Activated naive CD4-positive, alpha-beta T cell treated with anti-CD3 and anti-CD28 coated beads for 36 hours (primary cell): Measurements from ENCODE around the gene YOD1. TPM values are rescaled to one million over a fixed set of nuclear protein-coding genes. Genes with fewer than 3 reads are reported as not detected.

Experiments used
- CTCF ChIA-PET: fragments of 350-600 bp; sonication (Branson Sonifier 250); formaldehyde crosslinking; loops from one replicate; lab custom pipeline; 2021; ENCODE audit warnings: antibody characterized with exemption; lab: Charles Lee
- DNase-seq: peaks from one replicate; pipeline ENCODE4 v3.0.0-alpha.2; 2020
- H3K27ac Mint-ChIP-seq: one replicate; pipeline ENCODE4 v1.8.0; 2021; ENCODE audit warnings: mild to moderate bottlenecking, mixed read lengths
- H3K27me3 Mint-ChIP-seq: one replicate; pipeline ENCODE4 v1.8.0; 2021; ENCODE audit warnings: low read depth, mixed read lengths
- H3K36me3 Mint-ChIP-seq: one replicate; pipeline ENCODE4 v1.8.0; 2021; ENCODE audit warnings: low read depth, mixed read lengths
- H3K4me1 Mint-ChIP-seq: one replicate; pipeline ENCODE4 v1.8.0; 2021; ENCODE audit warnings: low read depth, mixed read lengths
- H3K4me3 Mint-ChIP-seq: one replicate; pipeline ENCODE4 v1.8.0; 2021; ENCODE audit warnings: mild to moderate bottlenecking, moderate library complexity, mixed read lengths
- H3K9me3 Mint-ChIP-seq: one replicate; pipeline ENCODE4 v1.8.0; 2021; ENCODE audit warnings: mixed read lengths
- intact Hi-C: fragments of 100-400 bp; cut with micrococcal nuclease; formaldehyde crosslinking; loops from one replicate; pipeline ENCODE4 v1.15.1; 2023
- total RNA-seq, 2 experiments: library from RNA; stranded (reverse); gene quantifications; one replicate each; pipeline ENCODE4 v1.2.3, GENCODE V29; 2021

The YOD1 gene
- total RNA-seq, 2 experiments from 2014 or later: 8.6 to 8.8 TPM

DNA sequence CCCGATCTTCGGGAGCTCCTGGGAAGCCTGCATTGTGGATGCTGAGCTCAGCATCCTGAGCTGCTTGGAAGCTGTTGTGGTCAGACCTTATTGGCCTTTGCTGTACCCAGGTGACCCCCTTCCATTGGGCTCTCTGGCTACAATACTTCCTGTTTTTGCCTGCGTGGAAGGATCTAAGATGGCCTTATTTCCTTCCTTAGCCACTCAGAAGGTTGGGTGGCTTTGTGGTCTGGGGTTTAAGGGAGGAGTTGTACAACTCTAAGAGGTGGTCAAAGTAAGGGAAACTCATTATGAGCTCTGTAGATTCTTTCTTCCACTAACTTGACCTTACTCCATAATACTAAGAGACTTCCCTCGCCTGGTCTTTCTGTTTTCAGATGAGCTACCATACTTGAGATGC is 19.8 kb upstream of the YOD1 start:
- no peak overlapping the region for H3K4me3 Mint-ChIP-seq
- intact Hi-C loops: no loop called here
- H3K4me1 Mint-ChIP-seq: peaks cover 32% of the 10 kb centered on the region
- no peaks in the 10 kb centered on the region for H3K27me3 Mint-ChIP-seq
- CTCF ChIA-PET: interaction anchor here (0.8 to 2.6 kb wide), 9 partner anchors 9 to 609 kb away, joined by 3 to 12 read pairs (median 4); partner anchors contain the start of gene PFKFB2
- no peaks in the 10 kb centered on the region for H3K9me3 Mint-ChIP-seq
- H3K27ac Mint-ChIP-seq: no peak overlapping the region
- H3K36me3 Mint-ChIP-seq: peaks cover 2% of the 10 kb centered on the region
- DNase-seq: no peak

DNA sequence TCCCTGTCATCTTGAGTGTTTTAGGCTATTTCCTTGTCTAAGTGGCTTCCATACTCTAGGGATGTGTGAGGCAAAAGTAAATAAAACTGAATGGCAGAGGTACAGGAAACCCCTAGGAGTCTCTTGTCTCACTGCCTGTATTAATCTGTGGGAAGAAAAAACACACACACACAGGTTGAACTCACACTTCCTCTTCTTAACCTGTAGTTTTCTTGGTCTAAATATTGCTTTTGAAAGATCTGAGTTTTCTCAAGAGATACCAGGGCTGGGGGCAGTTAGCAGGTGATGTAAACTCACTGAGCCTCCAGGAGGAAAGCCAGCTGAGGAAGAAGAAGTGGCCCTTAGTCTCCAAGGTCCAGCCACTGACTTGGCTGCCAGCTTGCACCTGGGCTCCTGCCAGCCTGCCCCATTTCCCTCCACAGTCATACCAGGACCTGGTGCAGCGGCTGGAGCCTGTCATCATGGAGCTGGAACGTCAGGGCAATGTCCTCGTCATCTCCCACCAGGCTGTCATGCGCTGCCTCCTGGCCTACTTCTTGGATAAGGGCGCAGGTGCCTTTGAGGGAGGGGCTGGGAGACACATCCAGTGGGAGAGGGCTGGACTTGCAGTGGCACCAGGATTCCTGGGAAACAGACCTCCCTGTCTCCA is 19.0 kb upstream of the YOD1 start:
- H3K4me3 Mint-ChIP-seq: no peak overlapping the region
- intact Hi-C loops: no loop called here

DNA sequence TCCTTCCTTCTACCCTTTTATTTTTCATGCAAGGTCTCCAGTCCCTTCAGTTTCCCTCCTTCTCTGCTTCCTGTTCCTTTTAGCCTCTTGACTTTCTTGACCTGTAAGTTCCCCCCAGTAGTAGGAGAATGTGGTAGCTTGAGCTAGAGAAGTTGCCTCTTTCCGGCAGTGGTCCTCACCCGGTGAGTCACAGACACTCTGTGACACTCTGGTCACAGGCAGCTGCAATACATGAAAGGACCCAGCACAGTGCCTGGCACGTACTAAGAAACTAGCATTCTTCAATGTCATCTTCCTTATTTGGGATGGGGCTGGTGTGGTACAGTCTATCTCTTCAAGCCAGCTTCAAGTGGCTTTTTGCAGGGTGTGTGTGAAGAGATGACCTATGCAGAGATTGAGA is 18.1 kb upstream of the YOD1 start:
- H3K9me3 Mint-ChIP-seq: no peaks in the 10 kb centered on the region
- DNase-seq: peak; percentile 32

More for the DNA sequence above, 19.0 kb upstream of the YOD1 start:
- H3K27me3 Mint-ChIP-seq: no peaks in the 10 kb centered on the region
- peak overlapping the region; percentile 39 for H3K27ac Mint-ChIP-seq
- CTCF ChIA-PET: interaction anchor here (1.0 to 2.6 kb wide), 5 partner anchors 10 to 88 kb away, joined by 3 to 12 read pairs (median 8); partner anchors contain the start of gene PFKFB2
- H3K9me3 Mint-ChIP-seq: no peaks in the 10 kb centered on the region
- DNase-seq: no peak
- peaks cover 32% of the 10 kb centered on the region for H3K4me1 Mint-ChIP-seq
- peaks cover 2% of the 10 kb centered on the region for H3K36me3 Mint-ChIP-seq

DNA sequence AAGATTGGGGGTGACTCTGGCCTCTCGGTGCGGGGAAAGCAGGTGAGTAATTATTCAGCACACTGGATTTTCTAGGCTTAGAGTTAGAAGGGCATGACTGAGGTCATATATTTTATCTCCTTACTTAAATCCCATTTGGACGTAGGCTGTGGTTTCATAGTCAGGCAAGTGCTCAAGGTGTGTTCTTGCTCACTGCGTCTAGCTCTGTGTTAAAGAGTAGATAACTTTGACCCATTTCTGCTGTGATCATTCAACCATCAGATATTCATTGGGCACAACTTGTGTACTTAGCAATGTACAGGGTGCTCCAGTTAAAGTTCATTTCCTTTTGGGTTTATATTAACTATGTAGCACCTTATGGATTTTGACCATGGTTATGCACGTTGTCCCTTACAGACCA is 16.7 kb upstream of the YOD1 start:
- Mint-ChIP-seq H3K4me1 (peaks cover 32% of the 10 kb centered on the region), H3K9me3 (no peaks in the 10 kb centered on the region), H3K27me3 (no peaks in the 10 kb centered on the region), H3K4me3 (no peak overlapping the region), H3K27ac (no peak overlapping the region), H3K36me3 (peaks cover 2% of the 10 kb centered on the region)
- intact Hi-C loops: no loop called here
- CTCF ChIA-PET: no interaction called here
- no peak for DNase-seq

More for the DNA sequence above, 18.1 kb upstream of the YOD1 start:
- Mint-ChIP-seq H3K27me3 (no peaks in the 10 kb centered on the region), H3K36me3 (peaks cover 2% of the 10 kb centered on the region), H3K27ac (no peak overlapping the region), H3K4me3 (no peak overlapping the region), H3K4me1 (peaks cover 32% of the 10 kb centered on the region)
- CTCF ChIA-PET: no interaction called here
- intact Hi-C loops: no loop called here

DNA sequence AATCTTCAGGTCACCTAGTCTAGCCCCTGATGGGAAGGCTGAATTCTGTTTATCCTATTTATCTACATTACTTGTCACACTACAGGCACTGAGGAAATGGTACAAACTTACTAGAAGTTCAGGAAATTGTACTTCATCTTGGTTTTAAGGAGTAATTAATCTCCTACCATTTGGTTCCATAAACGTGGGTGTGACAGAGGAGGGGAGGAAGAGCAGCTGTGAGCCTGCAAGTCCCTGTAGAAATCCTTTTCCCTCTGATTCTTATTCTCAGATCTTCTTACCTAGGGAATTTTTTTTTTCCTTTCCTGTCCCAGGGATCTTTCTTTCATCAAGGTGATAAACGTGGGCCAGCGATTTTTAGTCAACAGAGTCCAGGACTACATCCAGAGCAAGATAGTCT is 16.2 kb upstream of the YOD1 start:
- H3K36me3 Mint-ChIP-seq: peaks cover 2% of the 10 kb centered on the region
- no peaks in the 10 kb centered on the region for H3K9me3 Mint-ChIP-seq
- intact Hi-C loops: no loop called here
- no peak overlapping the region for H3K27ac Mint-ChIP-seq
- no peak overlapping the region for H3K4me3 Mint-ChIP-seq
- CTCF ChIA-PET: no interaction called here
- H3K4me1 Mint-ChIP-seq: peaks cover 32% of the 10 kb centered on the region
- DNase-seq: no peak
- no peaks in the 10 kb centered on the region for H3K27me3 Mint-ChIP-seq

DNA sequence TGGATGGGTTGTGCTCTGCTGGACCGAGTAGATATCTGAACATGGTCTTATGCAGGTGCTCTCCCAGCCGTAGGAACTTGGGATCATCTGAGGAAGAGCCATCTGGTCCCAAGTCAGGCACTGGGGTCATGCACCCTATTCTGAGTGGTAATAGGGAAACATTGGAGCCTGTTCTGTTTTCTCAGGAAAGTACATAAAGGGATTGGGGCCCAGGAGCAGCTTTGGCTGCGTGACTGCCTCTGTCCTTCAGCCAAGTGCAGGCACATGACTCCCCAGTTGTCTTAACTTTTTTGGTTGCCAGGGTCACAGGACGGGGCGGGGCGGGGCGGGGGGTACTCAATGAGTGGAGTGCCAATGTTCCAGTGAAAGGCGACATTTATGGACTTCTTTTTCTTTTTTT is 13.6 kb upstream of the YOD1 start:
- H3K4me3 Mint-ChIP-seq: no peak overlapping the region
- intact Hi-C loops: no loop called here
- CTCF ChIA-PET: no interaction called here

DNA sequence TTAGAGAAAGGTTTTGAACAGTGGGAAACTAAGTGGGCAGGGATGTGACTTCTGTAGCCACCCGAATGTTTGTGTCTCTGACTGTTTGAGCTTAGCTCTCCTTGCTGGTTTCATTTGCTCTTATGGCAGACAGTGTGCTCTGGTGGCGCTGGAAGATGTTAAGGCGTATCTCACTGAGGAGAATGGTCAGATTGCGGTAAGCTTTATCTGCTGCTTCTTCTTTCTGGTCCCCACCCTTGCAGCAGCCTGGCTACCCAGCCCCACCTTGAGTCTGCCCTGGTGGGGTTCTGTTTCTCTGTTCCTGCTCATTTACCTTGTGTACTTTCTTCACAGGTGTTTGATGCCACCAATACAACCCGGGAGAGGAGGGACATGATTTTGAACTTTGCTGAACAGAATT is 12.0 kb upstream of the YOD1 start:
- Mint-ChIP-seq H3K27ac (no peak overlapping the region), H3K27me3 (no peaks in the 10 kb centered on the region), H3K36me3 (no peaks in the 10 kb centered on the region), H3K4me3 (no peak overlapping the region), H3K9me3 (no peaks in the 10 kb centered on the region), H3K4me1 (no peaks in the 10 kb centered on the region)
- CTCF ChIA-PET: interaction anchor here (0.5 to 1.3 kb wide), 2 partner anchors 13 to 342 kb away, joined by 3 read pairs; no protein-coding TSS in a partner anchor
- intact Hi-C loops: no loop called here
- DNase-seq: no peak

More for the DNA sequence above, 13.6 kb upstream of the YOD1 start:
- Mint-ChIP-seq H3K27ac (no peak overlapping the region), H3K9me3 (no peaks in the 10 kb centered on the region), H3K27me3 (no peaks in the 10 kb centered on the region), H3K4me1 (peaks cover 7% of the 10 kb centered on the region), H3K36me3 (peaks cover 2% of the 10 kb centered on the region)
- no peak for DNase-seq

DNA sequence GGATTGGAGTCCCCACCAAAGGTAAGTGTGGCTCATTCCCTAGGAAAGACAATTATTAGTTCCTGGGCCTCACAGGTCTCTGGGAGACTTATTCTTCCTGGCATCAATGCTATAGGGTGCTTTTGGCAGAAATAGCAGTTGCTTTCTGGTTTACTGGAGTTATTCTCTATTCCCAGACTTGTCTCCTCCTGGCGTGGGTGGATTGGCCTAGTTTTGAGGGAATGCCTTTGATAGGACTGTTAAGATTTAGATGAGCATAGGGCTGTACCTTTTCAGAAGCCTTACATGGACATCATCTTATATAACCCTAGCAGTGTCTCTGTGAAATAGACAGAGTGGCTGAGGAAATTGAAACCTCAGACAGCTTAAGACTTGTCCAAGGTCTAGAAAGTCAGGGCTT is 11.1 kb upstream of the YOD1 start:
- no peaks in the 10 kb centered on the region for H3K4me1 Mint-ChIP-seq
- H3K4me3 Mint-ChIP-seq: no peak overlapping the region
- no peaks in the 10 kb centered on the region for H3K27me3 Mint-ChIP-seq
- CTCF ChIA-PET: interaction anchor here (1.0 kb wide), 1 partner anchor 12 kb away, joined by 3 read pairs; no protein-coding TSS in a partner anchor
- intact Hi-C loops: no loop called here
- DNase-seq: no peak
- H3K36me3 Mint-ChIP-seq: no peaks in the 10 kb centered on the region
- no peaks in the 10 kb centered on the region for H3K9me3 Mint-ChIP-seq
- H3K27ac Mint-ChIP-seq: no peak overlapping the region

DNA sequence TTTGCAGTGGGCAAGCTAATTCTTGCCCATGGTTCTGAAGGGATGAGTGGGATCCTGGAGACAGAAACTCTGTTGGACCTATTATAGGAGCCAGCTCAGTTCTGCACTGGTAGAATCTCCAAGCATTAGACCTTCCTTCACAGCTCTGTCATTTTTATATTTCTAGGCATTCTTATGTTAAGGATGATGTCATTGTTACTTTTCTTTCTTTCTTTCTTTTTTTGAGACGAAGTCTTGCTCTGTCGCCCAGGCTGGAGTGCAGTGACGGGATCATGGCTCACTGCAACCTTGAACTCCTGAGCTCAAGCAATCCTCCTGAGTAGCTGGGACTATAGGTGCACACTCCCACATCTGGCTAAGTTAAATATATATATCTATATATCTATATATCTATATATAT is 9.6 kb upstream of the YOD1 start:
- intact Hi-C loops: no loop called here
- Mint-ChIP-seq H3K9me3 (no peaks in the 10 kb centered on the region), H3K4me1 (no peaks in the 10 kb centered on the region), H3K4me3 (no peak overlapping the region), H3K27ac (no peak overlapping the region), H3K36me3 (no peaks in the 10 kb centered on the region), H3K27me3 (no peaks in the 10 kb centered on the region)
- DNase-seq: no peak
- CTCF ChIA-PET: interaction anchor here (0.6 to 1.4 kb wide), 6 partner anchors 11 to 441 kb away, joined by 3 to 12 read pairs (median 4); no protein-coding TSS in a partner anchor

DNA sequence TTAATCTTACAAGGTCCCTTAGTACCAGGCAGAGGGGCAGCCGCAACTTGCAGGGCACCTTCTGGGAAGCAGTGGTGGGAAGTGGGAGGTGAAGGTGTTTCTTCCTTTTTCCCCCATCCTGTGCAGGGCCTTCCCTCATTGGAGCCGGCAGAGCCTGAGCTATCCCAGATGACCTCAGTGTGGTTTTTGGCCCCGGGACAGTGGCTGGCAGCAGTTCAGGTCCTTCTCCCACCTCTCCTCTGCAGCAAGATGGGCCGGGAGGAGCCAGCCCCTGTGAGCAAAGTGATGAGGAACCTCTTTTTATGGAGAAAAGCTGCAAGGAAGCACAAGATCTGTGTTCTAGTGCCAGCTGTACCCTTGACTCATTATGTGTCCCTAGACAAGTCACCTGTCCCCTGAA is 8.9 kb upstream of the YOD1 start:
- Mint-ChIP-seq H3K27me3 (no peaks in the 10 kb centered on the region), H3K36me3 (no peaks in the 10 kb centered on the region), H3K4me3 (no peak overlapping the region), H3K9me3 (no peaks in the 10 kb centered on the region), H3K4me1 (no peaks in the 10 kb centered on the region), H3K27ac (no peak overlapping the region)
- DNase-seq: no peak
- intact Hi-C loops: no loop called here
- CTCF ChIA-PET: interaction anchor here (0.5 to 1.4 kb wide), 6 partner anchors 8 to 140 kb away, joined by 3 to 6 read pairs (median 4); no protein-coding TSS in a partner anchor

DNA sequence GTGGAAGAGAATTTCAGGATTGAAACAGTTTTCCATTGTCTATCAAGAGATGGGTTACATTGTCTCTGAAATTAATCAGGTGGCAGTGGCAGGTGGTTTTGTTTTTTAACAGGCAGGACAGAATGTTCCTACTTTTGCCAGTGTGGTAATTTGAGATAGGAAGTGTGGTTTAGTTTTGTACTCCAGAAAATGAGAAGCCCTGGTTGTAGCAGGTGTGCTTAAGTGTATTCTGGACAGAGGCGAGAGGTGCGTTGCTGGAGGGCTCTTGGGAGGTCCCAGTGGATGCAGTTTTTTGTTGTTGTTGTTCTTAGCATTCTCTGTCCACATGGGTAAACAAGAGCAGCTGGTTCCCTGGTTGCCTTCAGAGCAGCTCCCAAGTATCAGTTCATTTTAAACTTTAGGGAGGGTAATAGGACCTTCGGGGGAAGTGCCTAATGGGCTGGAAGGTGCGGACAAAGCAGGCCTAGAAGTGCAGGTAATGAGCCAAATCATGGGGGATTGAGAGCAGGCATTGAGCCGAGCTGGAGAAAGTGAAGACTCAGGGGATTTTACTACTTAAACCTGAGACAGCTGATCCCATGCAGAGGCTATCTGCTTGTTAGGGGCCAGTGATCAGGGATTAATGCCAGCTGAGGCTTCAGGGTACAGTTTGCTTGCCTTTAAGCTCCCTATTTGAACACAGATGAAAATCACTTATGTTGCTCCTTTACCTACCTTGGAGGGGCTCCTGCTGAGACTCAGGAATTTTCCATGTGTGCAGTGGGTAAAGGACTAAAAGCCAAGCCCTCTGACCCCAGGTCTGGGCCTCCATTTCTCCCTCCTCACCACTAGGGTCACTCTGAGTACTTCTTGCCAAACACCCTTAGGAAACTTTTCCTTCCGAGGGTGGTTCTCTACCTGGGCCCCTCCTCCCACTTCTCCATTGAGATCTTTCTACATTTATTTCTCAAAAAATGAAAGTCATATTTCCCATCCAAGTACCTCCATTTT is 8.2 kb upstream of the YOD1 start:
- no peak overlapping the region for H3K4me3 Mint-ChIP-seq
- CTCF ChIA-PET: interaction anchor here (0.6 to 1.4 kb wide), 3 partner anchors 9 to 139 kb away, joined by 3 to 4 read pairs (median 4); no protein-coding TSS in a partner anchor
- intact Hi-C loops: no loop called here
- no peak for DNase-seq
- no peaks in the 10 kb centered on the region for H3K4me1 Mint-ChIP-seq
- H3K36me3 Mint-ChIP-seq: no peaks in the 10 kb centered on the region
- H3K27me3 Mint-ChIP-seq: no peaks in the 10 kb centered on the region
- H3K9me3 Mint-ChIP-seq: no peaks in the 10 kb centered on the region
- no peak overlapping the region for H3K27ac Mint-ChIP-seq

DNA sequence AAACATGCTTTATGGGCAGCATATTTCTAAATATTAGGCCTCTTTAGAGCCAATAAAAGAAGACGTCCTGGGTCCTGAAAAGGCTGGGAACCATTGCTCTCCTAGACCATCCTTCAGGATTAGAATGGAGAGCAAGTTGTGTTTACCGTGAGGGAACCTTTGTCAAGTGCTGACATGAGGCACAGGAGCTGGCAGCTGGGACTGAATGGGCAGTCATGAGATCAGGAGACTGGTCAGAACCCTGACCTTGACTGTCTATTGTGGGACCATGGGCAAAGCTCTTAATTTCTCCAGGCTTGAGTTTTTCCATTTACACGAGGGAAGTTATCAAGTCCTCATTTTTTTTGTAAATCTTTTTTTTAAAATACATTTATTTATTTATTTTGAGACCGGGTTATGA is 7.2 kb upstream of the YOD1 start:
- Mint-ChIP-seq H3K4me3 (no peak overlapping the region), H3K9me3 (no peaks in the 10 kb centered on the region), H3K27me3 (no peaks in the 10 kb centered on the region), H3K27ac (no peak overlapping the region), H3K4me1 (peaks cover 3% of the 10 kb centered on the region), H3K36me3 (no peaks in the 10 kb centered on the region)
- DNase-seq: no peak
- intact Hi-C loops: no loop called here
- CTCF ChIA-PET: interaction anchor here (1.4 kb wide), 1 partner anchor 442 kb away, joined by 5 read pairs; no protein-coding TSS in a partner anchor
